Astrocyte (in vitro differentiated cells and primary cell): ENCODE measurements around the gene RHOXF2. TPM values are rescaled to one million over a fixed set of nuclear protein-coding genes. Genes with fewer than 3 reads are reported as not detected.
A peak's percentile ranks its signal among the peaks of the same experiment; 100 is the strongest.

Experiments used
- DNase-seq: peaks from one replicate; pipeline ENCODE4 v3.0.0-alpha.2; 2010; ENCODE audit warnings: low read depth
- FAIRE-seq: peaks from 2 replicates; lab custom pipeline; 2011; peaks lifted over from hg19 to GRCh38; lab: Jason Lieb, UNC
- H2AFZ ChIP-seq: 2 replicates; pipeline ENCODE4 v1.6.0; 2012; ENCODE audit warnings: low read depth, low read length, inconsistent platforms
- H3K27ac ChIP-seq: 2 replicates; pipeline ENCODE4 v1.5.1; 2011; ENCODE audit warnings: low read depth, low read length, inconsistent platforms
- H3K27me3 ChIP-seq: 2 replicates; pipeline ENCODE4 v1.6.0; 2011; ENCODE audit warnings: low read length, inconsistent platforms; ENCODE audit not compliant: insufficient read depth
- H3K36me3 ChIP-seq: 2 replicates; pipeline ENCODE4 v1.5.1; 2011; ENCODE audit warnings: low read length, inconsistent platforms; ENCODE audit not compliant: insufficient read depth
- H3K4me1 ChIP-seq: 2 replicates; pipeline ENCODE4 v1.5.1; 2011; ENCODE audit warnings: low read length, inconsistent platforms; ENCODE audit not compliant: insufficient read depth
- H3K4me2 ChIP-seq: 2 replicates; pipeline ENCODE4 v1.6.0; 2012; ENCODE audit warnings: low read length, inconsistent platforms
- H3K4me3 ChIP-seq: 2 replicates; pipeline ENCODE4 v1.5.1; 2011; ENCODE audit warnings: low read depth, mild to moderate bottlenecking, low read length, inconsistent platforms; ENCODE audit not compliant: insufficient read depth
- H3K79me2 ChIP-seq: 2 replicates; pipeline ENCODE4 v1.6.0; 2012; ENCODE audit warnings: mild to moderate bottlenecking, low read length, inconsistent platforms; ENCODE audit not compliant: insufficient read depth
- H3K9ac ChIP-seq: 2 replicates; pipeline ENCODE4 v1.6.0; 2012; ENCODE audit warnings: mild to moderate bottlenecking, low read length, inconsistent platforms
- H3K9me3 ChIP-seq: 2 replicates; pipeline ENCODE4 v1.5.1; 2012; ENCODE audit warnings: low read depth, mild to moderate bottlenecking, low read length, inconsistent platforms; ENCODE audit not compliant: insufficient read depth
- H4K20me1 ChIP-seq: 2 replicates; pipeline ENCODE4 v1.6.0; 2012; ENCODE audit warnings: low read length, inconsistent platforms; ENCODE audit not compliant: insufficient read depth
- H3K27ac Mint-ChIP-seq: one replicate; pipeline ENCODE4 v1.8.0; 2021; ENCODE audit warnings: mild to moderate bottlenecking, mixed read lengths; ENCODE audit not compliant: unreplicated experiment
- H3K27me3 Mint-ChIP-seq: one replicate; pipeline ENCODE4 v1.8.0; 2021; ENCODE audit warnings: low read depth, mixed read lengths; ENCODE audit not compliant: unreplicated experiment
- H3K36me3 Mint-ChIP-seq: one replicate; pipeline ENCODE4 v1.8.0; 2021; ENCODE audit warnings: low read depth, mixed read lengths; ENCODE audit not compliant: unreplicated experiment
- H3K4me1 Mint-ChIP-seq: one replicate; pipeline ENCODE4 v1.8.0; 2021; ENCODE audit warnings: low read depth, mixed read lengths; ENCODE audit not compliant: unreplicated experiment
- H3K4me3 Mint-ChIP-seq: one replicate; pipeline ENCODE4 v1.8.0; 2021; ENCODE audit warnings: mild to moderate bottlenecking, moderate library complexity, mixed read lengths; ENCODE audit not compliant: unreplicated experiment
- H3K9me3 Mint-ChIP-seq: one replicate; pipeline ENCODE4 v1.8.0; 2021; ENCODE audit warnings: mild to moderate bottlenecking, mixed read lengths; ENCODE audit not compliant: unreplicated experiment
- CTCF ChIP-seq: IDR thresholded peaks from 2 replicates; pipeline ENCODE4 v1.5.1; 2011; ENCODE audit warnings: low read depth, mild to moderate bottlenecking, inconsistent platforms, low read length, moderate library complexity; ENCODE audit not compliant: insufficient read depth
- EZH2 ChIP-seq: IDR thresholded peaks from 2 replicates; pipeline ENCODE4 v1.6.1; 2012; ENCODE audit warnings: mild to moderate bottlenecking, low read length, inconsistent platforms; ENCODE audit not compliant: insufficient read depth
- total RNA-seq: library from RNA; stranded (reverse); gene quantifications from 2 replicates; pipeline ENCODE4 v1.2.1, GENCODE V29; 2021

Gene RHOXF2
- total RNA-seq, 1 donor from 2014 or later = not detected

GRCh38 chrX:120213438-120214265 is 55.2 kb downstream of the RHOXF2 start:
- Histone ChIP-seq H3K4me2 (no peak overlapping the region), H3K4me3 (no peak overlapping the region), H4K20me1 (no peaks in the 10 kb centered on the region), H3K4me1 (no peaks in the 10 kb centered on the region), H3K79me2 (no peaks in the 10 kb centered on the region), H3K9ac (no peak overlapping the region), H2AFZ (no peak overlapping the region), H3K9me3 (no peaks in the 10 kb centered on the region), H3K36me3 (no peaks in the 10 kb centered on the region), H3K27me3 (no peaks in the 10 kb centered on the region), H3K27ac (no peak overlapping the region)
- Mint-ChIP-seq H3K9me3 (no peaks in the 10 kb centered on the region), H3K4me1 (no peaks in the 10 kb centered on the region), H3K27me3 (no peaks in the 10 kb centered on the region), H3K27ac (no peak overlapping the region), H3K36me3 (no peaks in the 10 kb centered on the region), H3K4me3 (no peak overlapping the region)
- peak; percentile 94 for FAIRE-seq
- peak; percentile 15 for DNase-seq
- TF ChIP-seq CTCF = peak; percentile 63
- no peak for TF ChIP-seq EZH2

Other genes starting within 250 kb of the RHOXF2 start
- 6.5 and 7.1 TPM in 2 replicates for gene NKAP, start 214.9 kb upstream of the RHOXF2 start, total RNA-seq
- gene RHOXF2B, start 80.9 kb upstream of the RHOXF2 start, total RNA-seq = not detected in 2 replicates
- not detected in 2 replicates for gene RHOXF1, start 42.7 kb upstream of the RHOXF2 start, total RNA-seq
- gene ZBTB33, start 92.2 kb downstream of the RHOXF2 start, total RNA-seq = 17.4 and 19.9 TPM in 2 replicates
- gene TMEM255A, start 152.8 kb downstream of the RHOXF2 start, total RNA-seq = 1.7 and 4.6 TPM in 2 replicates
- not detected in 2 replicates for gene ATP1B4, start 203.5 kb downstream of the RHOXF2 start, total RNA-seq